ENCODE measurements around the gene AMPD3.

AMPD3 gene

DNA sequence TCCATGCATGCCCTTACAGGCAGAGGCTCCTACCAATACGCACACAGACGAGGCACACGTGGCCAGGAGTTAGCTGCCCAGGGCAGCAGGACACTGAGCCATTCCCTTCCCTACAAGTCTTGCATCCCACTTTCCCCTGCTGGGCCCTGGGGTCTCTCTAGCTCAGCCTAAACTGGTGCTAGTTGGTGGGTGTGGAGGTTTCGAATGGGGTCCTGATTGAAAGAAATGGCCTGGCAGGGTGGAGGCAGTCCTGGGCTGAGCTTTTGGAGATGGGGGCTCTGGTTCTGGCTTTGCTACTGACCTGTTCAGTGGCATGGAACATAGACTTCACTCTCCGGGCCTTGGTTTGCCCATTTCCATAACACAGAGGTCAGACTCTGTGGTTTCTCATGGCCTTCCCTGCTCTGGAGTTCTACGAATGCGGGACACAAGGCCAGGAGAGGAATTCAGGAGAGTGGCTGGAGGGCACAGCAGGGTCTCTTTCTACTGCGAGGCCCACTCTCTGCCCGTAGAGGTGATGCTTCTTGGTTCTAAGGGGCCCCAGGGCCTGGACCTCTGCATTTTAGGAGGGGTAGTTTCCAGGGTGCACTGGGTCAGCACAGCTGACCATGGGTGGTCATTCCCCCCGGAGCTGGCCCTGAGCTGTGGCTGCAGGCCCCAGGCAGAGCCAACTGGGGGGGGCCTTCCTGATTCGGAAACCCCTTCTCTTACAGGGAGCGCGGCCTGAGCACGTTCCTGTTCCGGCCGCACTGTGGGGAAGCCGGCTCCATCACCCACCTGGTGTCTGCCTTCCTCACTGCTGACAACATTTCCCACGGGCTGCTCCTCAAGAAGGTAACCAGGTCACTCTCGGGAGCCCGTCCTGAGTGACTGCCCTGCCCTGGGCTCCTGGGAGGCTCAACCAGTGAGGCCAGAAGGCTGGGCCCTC is 46.0 kb downstream of the AMPD3 start:
- no peak for DNase-seq (ENCODE audit: insufficient read length)
- no peak for FAIRE-seq
- TF ChIP-seq POLR2A (IDR thresholded peaks at IDR 0.05; ENCODE audit: low read depth, low read length) (no peak), POLR2AphosphoS5 (IDR thresholded peaks at IDR 0.05; ENCODE audit: low read depth, low read length) (no peak), TAF1 (IDR thresholded peaks at IDR 0.05; ENCODE audit: borderline replicate concordance, low read depth, low read length) (no peak)

DNA sequence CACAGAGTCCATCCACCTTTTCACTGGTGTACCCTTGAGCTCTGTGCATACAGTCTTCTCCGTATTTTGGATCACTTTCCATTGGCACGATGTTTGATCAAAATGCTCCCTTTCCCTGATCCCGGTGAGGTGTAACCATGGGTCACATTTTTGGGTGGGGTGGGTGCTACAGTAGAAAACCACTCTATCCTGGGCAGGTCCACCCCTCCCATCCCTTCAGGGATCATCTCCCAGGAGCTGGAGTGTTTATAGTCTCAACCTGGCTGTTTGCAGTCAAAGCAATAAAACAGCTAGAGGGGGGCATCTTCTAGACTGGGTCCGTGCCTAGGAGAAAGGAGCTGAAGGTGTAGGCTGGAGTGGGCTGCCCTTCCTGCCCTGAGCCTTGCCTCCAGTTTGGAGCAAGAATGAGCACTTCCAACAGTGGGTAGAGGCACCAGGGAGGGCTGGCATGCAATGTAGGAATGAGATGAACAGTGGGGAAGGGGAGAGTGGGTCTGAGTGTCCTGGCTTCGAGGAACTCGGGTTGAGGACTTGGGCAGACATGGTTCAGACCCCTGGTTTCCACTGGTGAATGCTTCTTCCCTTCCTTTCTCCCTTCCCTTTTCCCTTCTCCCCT is 47.1 kb downstream of the AMPD3 start:
- FAIRE-seq (no peak), DNase-seq (ENCODE audit: insufficient read length) (no peak)
- TF ChIP-seq POLR2A (IDR thresholded peaks at IDR 0.05; ENCODE audit: low read depth, low read length), result no peak
- no peak for TF ChIP-seq POLR2AphosphoS5 (IDR thresholded peaks at IDR 0.05; ENCODE audit: low read depth, low read length)
- no peak for TF ChIP-seq TAF1 (IDR thresholded peaks at IDR 0.05; ENCODE audit: borderline replicate concordance, low read depth, low read length)

DNA sequence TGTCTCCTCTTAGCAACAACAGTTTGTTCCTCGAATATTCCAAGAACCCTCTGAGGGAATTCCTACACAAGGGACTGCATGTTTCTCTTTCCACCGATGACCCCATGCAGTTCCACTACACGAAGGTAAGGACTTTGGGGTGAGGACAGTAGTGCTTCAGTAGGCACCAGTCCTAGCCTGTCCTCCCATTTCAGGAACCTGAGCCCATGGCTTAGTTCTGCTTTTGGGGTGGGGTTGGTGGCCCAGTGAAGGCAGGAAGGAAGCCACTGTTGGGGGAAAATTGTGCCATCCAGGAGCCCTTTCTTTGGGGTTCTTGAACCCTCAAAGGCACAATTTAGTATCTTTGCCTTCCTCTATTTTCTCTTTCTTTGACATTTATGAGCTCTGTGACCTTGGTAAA is 47.7 kb downstream of the AMPD3 start:
- no peak for FAIRE-seq

DNA sequence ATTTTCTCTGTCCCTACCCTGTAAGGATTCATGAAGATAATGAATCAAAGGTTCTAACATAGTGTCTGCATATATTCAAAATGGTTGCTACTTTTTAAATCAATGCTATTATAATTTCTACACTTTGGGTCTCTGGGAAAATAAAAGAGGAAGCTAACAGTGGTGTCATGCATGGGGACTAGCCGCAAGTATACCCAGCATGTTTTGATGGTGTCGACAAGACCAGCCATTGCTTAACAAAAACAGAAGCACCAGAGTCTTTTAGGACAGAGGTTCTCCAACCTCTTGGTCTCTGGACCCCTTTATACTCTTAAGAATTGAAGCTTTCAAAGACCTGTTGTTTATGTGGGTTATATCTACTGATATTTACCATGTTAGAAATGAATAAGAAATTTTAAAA is 48.2 kb downstream of the AMPD3 start:
- no peak for TF ChIP-seq POLR2AphosphoS5 (IDR thresholded peaks at IDR 0.05; ENCODE audit: low read depth, low read length)
- no peak for TF ChIP-seq TAF1 (IDR thresholded peaks at IDR 0.05; ENCODE audit: borderline replicate concordance, low read depth, low read length)
- no peak for TF ChIP-seq POLR2A (IDR thresholded peaks at IDR 0.05; ENCODE audit: low read depth, low read length)
- DNase-seq (ENCODE audit: insufficient read length) (no peak), FAIRE-seq (no peak)

More for the DNA sequence above, 47.7 kb downstream of the AMPD3 start:
- no peak for DNase-seq (ENCODE audit: insufficient read length)
- TF ChIP-seq TAF1 (IDR thresholded peaks at IDR 0.05; ENCODE audit: borderline replicate concordance, low read depth, low read length), result no peak

DNA sequence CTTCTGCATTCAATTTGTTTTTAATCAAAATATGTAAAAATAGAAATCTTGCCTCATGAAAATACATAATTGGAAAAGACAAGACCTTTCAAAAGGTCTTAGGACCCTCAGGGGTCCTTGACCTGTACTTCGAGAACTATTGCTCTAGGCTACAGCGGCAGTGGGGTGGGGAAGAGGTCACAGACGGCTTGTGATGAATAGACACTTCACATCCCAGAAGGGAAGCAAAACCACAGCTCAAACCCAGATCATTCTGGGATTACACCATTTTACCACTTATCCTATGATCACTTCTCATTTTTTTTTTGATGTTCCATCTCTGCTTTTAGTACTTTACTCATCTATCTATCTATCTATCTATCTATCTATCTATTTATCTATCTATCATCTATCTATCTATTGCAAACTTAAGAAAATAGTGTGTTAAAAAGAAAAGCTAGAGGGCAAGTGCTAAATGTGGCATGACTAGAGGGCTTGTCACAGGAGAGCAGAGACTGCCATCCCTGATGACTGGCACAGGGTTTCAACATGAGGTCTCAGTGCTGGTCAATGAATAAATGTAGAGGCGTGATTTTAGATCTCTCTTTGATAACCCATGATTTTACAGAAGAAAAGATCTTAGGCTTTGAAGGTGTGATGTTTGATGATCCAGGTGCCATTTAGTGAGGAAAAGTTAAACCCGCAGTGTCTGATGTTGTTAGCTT is 48.9 kb downstream of the AMPD3 start:
- DNase-seq (ENCODE audit: insufficient read length) (no peak), FAIRE-seq (no peak)
- TF ChIP-seq TAF1 (IDR thresholded peaks at IDR 0.05; ENCODE audit: borderline replicate concordance, low read depth, low read length) (no peak), POLR2A (IDR thresholded peaks at IDR 0.05; ENCODE audit: low read depth, low read length) (no peak), POLR2AphosphoS5 (IDR thresholded peaks at IDR 0.05; ENCODE audit: low read depth, low read length) (no peak)

DNA sequence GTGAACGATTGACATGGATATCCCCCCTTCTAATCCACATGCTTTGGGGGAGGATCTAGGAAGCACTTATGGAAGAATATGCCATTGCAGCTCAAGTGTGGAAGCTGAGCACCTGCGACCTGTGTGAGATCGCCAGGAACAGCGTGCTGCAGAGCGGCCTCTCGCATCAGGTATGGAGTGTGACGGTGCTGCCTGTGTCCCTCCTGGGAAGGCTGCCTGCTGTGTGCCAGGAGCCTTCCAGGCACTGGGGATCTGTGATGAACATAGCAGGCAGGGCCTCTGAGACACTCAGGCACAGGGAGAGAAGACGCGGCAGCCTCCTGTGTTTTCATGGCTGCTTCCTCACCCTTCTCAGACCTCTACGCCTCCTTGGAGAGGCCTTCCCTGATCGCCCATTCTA is 49.4 kb downstream of the AMPD3 start:
- FAIRE-seq, result no peak
- TF ChIP-seq POLR2AphosphoS5 (IDR thresholded peaks at IDR 0.05; ENCODE audit: low read depth, low read length) (no peak), POLR2A (IDR thresholded peaks at IDR 0.05; ENCODE audit: low read depth, low read length) (no peak), TAF1 (IDR thresholded peaks at IDR 0.05; ENCODE audit: borderline replicate concordance, low read depth, low read length) (no peak)
- no peak for DNase-seq (ENCODE audit: insufficient read length)

DNA sequence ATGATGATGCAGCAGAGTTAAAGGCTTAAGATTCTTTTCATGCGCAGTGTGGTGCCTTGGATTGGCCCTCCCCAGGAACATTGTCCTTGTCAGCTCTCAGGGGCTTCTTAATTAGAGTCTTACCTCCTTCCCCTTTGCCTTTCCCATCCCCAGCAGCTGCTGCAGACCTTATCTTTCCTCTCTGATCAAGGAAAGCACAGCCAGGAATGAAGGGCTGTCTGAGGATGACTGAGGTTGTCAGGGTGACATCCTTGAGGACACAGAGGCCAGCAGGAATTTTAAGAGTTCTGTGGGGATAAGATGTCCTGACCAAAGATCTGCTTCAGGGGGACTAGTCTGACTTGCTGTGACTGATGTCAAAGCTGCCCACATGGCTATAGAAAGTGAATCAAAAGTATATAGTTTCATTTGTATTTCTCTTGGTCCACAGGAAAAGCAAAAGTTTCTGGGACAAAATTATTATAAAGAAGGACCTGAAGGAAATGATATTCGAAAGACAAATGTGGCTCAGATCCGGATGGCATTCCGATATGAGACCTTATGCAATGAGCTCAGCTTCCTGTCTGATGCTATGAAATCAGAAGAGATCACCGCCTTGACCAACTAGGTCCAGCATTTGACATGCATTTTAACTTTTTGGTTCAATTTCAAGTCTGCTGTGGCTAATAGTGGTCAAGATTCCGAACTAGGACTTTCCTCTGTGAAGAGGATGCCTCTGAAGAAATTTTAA is 50.4 kb downstream of the AMPD3 start:
- TF ChIP-seq POLR2A (IDR thresholded peaks at IDR 0.05; ENCODE audit: low read depth, low read length), result no peak
- TF ChIP-seq POLR2AphosphoS5 (IDR thresholded peaks at IDR 0.05; ENCODE audit: low read depth, low read length), result no peak
- TF ChIP-seq TAF1 (IDR thresholded peaks at IDR 0.05; ENCODE audit: borderline replicate concordance, low read depth, low read length), result no peak
- DNase-seq (ENCODE audit: insufficient read length) (no peak), FAIRE-seq (no peak)

DNA sequence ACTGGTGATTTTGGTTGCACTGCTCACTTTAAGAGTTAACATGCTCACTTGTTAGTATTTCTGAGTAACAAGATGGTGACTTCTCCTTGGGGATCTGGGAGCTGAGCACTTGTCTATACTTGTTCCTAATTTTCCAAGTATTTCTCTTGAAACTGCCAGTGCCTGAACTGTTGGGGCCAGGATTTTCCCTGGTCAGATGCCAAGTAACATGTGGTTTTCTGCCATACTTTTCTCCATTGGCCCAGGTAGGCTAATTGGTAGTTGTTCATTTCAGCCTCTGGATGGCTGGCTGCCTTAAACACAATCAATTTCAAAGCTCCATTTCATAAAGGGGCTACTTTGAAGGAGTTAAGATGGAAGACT is 50.9 kb downstream of the AMPD3 start:
- no peak for DNase-seq (ENCODE audit: insufficient read length)
- TF ChIP-seq TAF1 (IDR thresholded peaks at IDR 0.05; ENCODE audit: borderline replicate concordance, low read depth, low read length) (no peak), POLR2A (IDR thresholded peaks at IDR 0.05; ENCODE audit: low read depth, low read length) (no peak), POLR2AphosphoS5 (IDR thresholded peaks at IDR 0.05; ENCODE audit: low read depth, low read length) (no peak)
- no peak for FAIRE-seq

DNA sequence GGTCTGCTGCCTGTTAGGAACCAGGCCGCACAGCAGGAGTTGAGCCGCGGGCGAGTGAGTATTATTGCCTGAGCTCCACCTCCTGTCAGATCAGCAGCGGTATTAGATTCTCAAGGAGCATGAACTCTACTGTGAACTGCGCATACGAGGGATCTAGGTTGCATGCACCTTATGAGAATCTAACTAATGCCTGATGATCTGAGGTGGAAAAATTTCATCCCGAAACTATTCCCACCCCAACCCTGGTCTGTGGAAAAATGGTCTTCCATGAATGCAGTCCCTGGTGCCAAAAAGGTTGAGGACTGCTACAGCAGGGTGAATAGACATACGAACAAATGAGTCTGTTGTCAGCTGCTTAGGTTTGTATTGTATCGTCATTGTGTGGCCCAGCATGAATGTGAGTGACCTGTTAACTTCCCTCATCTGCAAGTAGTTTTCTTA is 56.1 kb downstream of the AMPD3 start:
- TF ChIP-seq TAF1 (IDR thresholded peaks at IDR 0.05; ENCODE audit: borderline replicate concordance, low read depth, low read length) (no peak), POLR2AphosphoS5 (IDR thresholded peaks at IDR 0.05; ENCODE audit: low read depth, low read length) (no peak), POLR2A (IDR thresholded peaks at IDR 0.05; ENCODE audit: low read depth, low read length) (no peak)
- FAIRE-seq (no peak), DNase-seq (ENCODE audit: insufficient read length) (no peak)

DNA sequence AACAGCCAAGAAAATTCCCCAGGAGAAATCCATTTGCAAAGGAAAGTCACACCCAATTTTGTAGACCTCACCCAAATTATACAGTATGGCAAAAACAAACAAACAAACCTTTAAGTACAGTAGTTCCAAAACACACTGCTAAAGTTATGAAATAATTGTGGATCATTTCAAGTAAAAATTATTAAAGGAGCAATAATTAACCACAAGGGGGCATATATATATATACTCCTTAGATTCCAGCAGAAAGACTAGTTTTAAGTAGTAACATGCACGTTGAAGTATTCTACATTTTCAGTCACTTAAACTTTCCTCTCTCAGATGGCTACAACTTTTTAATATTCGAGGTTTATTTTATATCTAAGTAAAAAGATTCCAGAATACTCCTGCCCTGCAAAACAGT is 59.1 kb downstream of the AMPD3 start:
- no peak for TF ChIP-seq TAF1 (IDR thresholded peaks at IDR 0.05; ENCODE audit: borderline replicate concordance, low read depth, low read length)
- TF ChIP-seq POLR2A (IDR thresholded peaks at IDR 0.05; ENCODE audit: low read depth, low read length), result no peak
- TF ChIP-seq POLR2AphosphoS5 (IDR thresholded peaks at IDR 0.05; ENCODE audit: low read depth, low read length), result no peak
- FAIRE-seq (no peak), DNase-seq (ENCODE audit: insufficient read length) (no peak)

DNA sequence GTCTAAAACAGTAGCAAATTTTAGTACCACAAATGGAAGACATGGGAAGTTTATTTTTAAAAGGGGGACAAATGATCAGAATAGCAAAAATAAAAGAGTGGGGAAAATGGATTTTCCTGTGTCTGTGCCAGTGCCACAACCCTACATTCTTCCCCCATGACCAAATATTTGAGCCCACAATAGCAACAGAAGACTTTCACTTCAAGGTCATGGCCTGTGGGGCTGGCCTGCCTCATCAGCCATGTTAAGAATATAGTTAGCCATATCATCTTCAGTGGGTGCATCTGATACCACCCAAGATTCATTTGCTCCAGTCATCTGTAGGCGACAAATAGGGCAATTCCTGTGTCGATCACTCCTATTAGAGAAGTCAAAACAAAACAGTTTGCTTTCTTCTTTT is 59.6 kb downstream of the AMPD3 start:
- DNase-seq (ENCODE audit: insufficient read length), result no peak
- FAIRE-seq, result peak; percentile 21
- no peak for TF ChIP-seq TAF1 (IDR thresholded peaks at IDR 0.05; ENCODE audit: borderline replicate concordance, low read depth, low read length)
- no peak for TF ChIP-seq POLR2A (IDR thresholded peaks at IDR 0.05; ENCODE audit: low read depth, low read length)
- TF ChIP-seq POLR2AphosphoS5 (IDR thresholded peaks at IDR 0.05; ENCODE audit: low read depth, low read length), result no peak

All from GM12892 (cell line).